ENCODE results near the gene MYB.

The MYB gene

GRCh38 chr6:135215563-135215962 lies 34.5 kb downstream of the MYB start:
- H3K27ac ChIP-seq (ENCODE audit: insufficient read depth, low read length, poor library complexity, severe bottlenecking) = no peak overlapping the region
- no peak overlapping the region for H3K4me3 ChIP-seq (ENCODE audit: insufficient read depth, low read depth, low read length, poor library complexity, severe bottlenecking)
- H3K9me3 ChIP-seq (ENCODE audit: control insufficient read depth, low read length) = no peaks in the 10 kb centered on the region
- H3K36me3 ChIP-seq (ENCODE audit: control insufficient read depth, insufficient read depth, low read length) = no peaks in the 10 kb centered on the region
- DNase-seq = no peak
- H3K4me1 ChIP-seq (ENCODE audit: control insufficient read depth, insufficient read depth, low read length, poor library complexity, severe bottlenecking) = peaks cover 7% of the 10 kb centered on the region
- H3K27me3 ChIP-seq (replicated peaks; ENCODE audit: control insufficient read depth, insufficient read depth, low read length, poor library complexity, severe bottlenecking) = no peaks in the 10 kb centered on the region

GRCh38 chr6:135217663-135218062 lies 36.6 kb downstream of the MYB start:
- H3K27ac ChIP-seq (ENCODE audit: insufficient read depth, low read length, poor library complexity, severe bottlenecking) = no peak overlapping the region
- H3K4me3 ChIP-seq (ENCODE audit: insufficient read depth, low read depth, low read length, poor library complexity, severe bottlenecking) = no peak overlapping the region
- H3K4me1 ChIP-seq (ENCODE audit: control insufficient read depth, insufficient read depth, low read length, poor library complexity, severe bottlenecking) = no peaks in the 10 kb centered on the region
- no peak for DNase-seq
- no peaks in the 10 kb centered on the region for H3K36me3 ChIP-seq (ENCODE audit: control insufficient read depth, insufficient read depth, low read length)
- H3K9me3 ChIP-seq (ENCODE audit: control insufficient read depth, low read length) = no peaks in the 10 kb centered on the region
- no peaks in the 10 kb centered on the region for H3K27me3 ChIP-seq (replicated peaks; ENCODE audit: control insufficient read depth, insufficient read depth, low read length, poor library complexity, severe bottlenecking)

GRCh38 chr6:135219346-135219745 lies 38.2 kb downstream of the MYB start:
- Histone ChIP-seq H3K36me3 (ENCODE audit: control insufficient read depth, insufficient read depth, low read length) (no peaks in the 10 kb centered on the region), H3K27ac (ENCODE audit: insufficient read depth, low read length, poor library complexity, severe bottlenecking) (no peak overlapping the region), H3K9me3 (ENCODE audit: control insufficient read depth, low read length) (no peaks in the 10 kb centered on the region)

GRCh38 chr6:135221042-135221441 lies 39.9 kb downstream of the MYB start:
- Histone ChIP-seq H3K27ac (ENCODE audit: insufficient read depth, low read length, poor library complexity, severe bottlenecking) (no peak overlapping the region), H3K4me3 (ENCODE audit: insufficient read depth, low read depth, low read length, poor library complexity, severe bottlenecking) (no peak overlapping the region), H3K36me3 (ENCODE audit: control insufficient read depth, insufficient read depth, low read length) (no peaks in the 10 kb centered on the region), H3K9me3 (ENCODE audit: control insufficient read depth, low read length) (no peaks in the 10 kb centered on the region), H3K4me1 (ENCODE audit: control insufficient read depth, insufficient read depth, low read length, poor library complexity, severe bottlenecking) (no peaks in the 10 kb centered on the region), H3K27me3 (replicated peaks; ENCODE audit: control insufficient read depth, insufficient read depth, low read length, poor library complexity, severe bottlenecking) (no peaks in the 10 kb centered on the region)
- DNase-seq = no peak

More at GRCh38 chr6:135219346-135219745, 38.2 kb downstream of the MYB start:
- Histone ChIP-seq H3K4me3 (ENCODE audit: insufficient read depth, low read depth, low read length, poor library complexity, severe bottlenecking) (no peak overlapping the region), H3K27me3 (replicated peaks; ENCODE audit: control insufficient read depth, insufficient read depth, low read length, poor library complexity, severe bottlenecking) (no peaks in the 10 kb centered on the region), H3K4me1 (ENCODE audit: control insufficient read depth, insufficient read depth, low read length, poor library complexity, severe bottlenecking) (no peaks in the 10 kb centered on the region)
- no peak for DNase-seq

- H3K4me1 ChIP-seq (ENCODE audit: control insufficient read depth, insufficient read depth, low read length, poor library complexity, severe bottlenecking) = no peaks in the 10 kb centered on the region
- H3K27ac ChIP-seq (ENCODE audit: insufficient read depth, low read length, poor library complexity, severe bottlenecking) = no peak overlapping the region
- H3K9me3 ChIP-seq (ENCODE audit: control insufficient read depth, low read length) = no peaks in the 10 kb centered on the region
- H3K4me3 ChIP-seq (ENCODE audit: insufficient read depth, low read depth, low read length, poor library complexity, severe bottlenecking) = no peak overlapping the region
- DNase-seq = no peak
- H3K27me3 ChIP-seq (replicated peaks; ENCODE audit: control insufficient read depth, insufficient read depth, low read length, poor library complexity, severe bottlenecking) = no peaks in the 10 kb centered on the region
- H3K36me3 ChIP-seq (ENCODE audit: control insufficient read depth, insufficient read depth, low read length) = no peaks in the 10 kb centered on the region
Observed at GRCh38 chr6:135221505-135221904, 40.4 kb downstream of the MYB start.

- Histone ChIP-seq H3K27me3 (replicated peaks; ENCODE audit: control insufficient read depth, insufficient read depth, low read length, poor library complexity, severe bottlenecking) (no peaks in the 10 kb centered on the region), H3K4me1 (ENCODE audit: control insufficient read depth, insufficient read depth, low read length, poor library complexity, severe bottlenecking) (no peaks in the 10 kb centered on the region)
- DNase-seq = no peak
Observed at GRCh38 chr6:135222623-135223022, 41.5 kb downstream of the MYB start.

GRCh38 chr6:135224037-135224647 lies 43.0 kb downstream of the MYB start:
- H3K9me3 ChIP-seq (ENCODE audit: control insufficient read depth, low read length) = no peaks in the 10 kb centered on the region
- H3K27ac ChIP-seq (ENCODE audit: insufficient read depth, low read length, poor library complexity, severe bottlenecking) = peak overlapping the region; percentile 3
- peak overlapping the region; percentile 5 for H3K4me3 ChIP-seq (ENCODE audit: insufficient read depth, low read depth, low read length, poor library complexity, severe bottlenecking)
- no peaks in the 10 kb centered on the region for H3K36me3 ChIP-seq (ENCODE audit: control insufficient read depth, insufficient read depth, low read length)
- no peak for DNase-seq
- no peaks in the 10 kb centered on the region for H3K27me3 ChIP-seq (replicated peaks; ENCODE audit: control insufficient read depth, insufficient read depth, low read length, poor library complexity, severe bottlenecking)
- no peaks in the 10 kb centered on the region for H3K4me1 ChIP-seq (ENCODE audit: control insufficient read depth, insufficient read depth, low read length, poor library complexity, severe bottlenecking)

More at GRCh38 chr6:135222623-135223022, 41.5 kb downstream of the MYB start:
- H3K9me3 ChIP-seq (ENCODE audit: control insufficient read depth, low read length) = no peaks in the 10 kb centered on the region
- H3K4me3 ChIP-seq (ENCODE audit: insufficient read depth, low read depth, low read length, poor library complexity, severe bottlenecking) = no peak overlapping the region
- no peak overlapping the region for H3K27ac ChIP-seq (ENCODE audit: insufficient read depth, low read length, poor library complexity, severe bottlenecking)
- no peaks in the 10 kb centered on the region for H3K36me3 ChIP-seq (ENCODE audit: control insufficient read depth, insufficient read depth, low read length)

- Histone ChIP-seq H3K9me3 (ENCODE audit: control insufficient read depth, low read length) (no peaks in the 10 kb centered on the region), H3K27ac (ENCODE audit: insufficient read depth, low read length, poor library complexity, severe bottlenecking) (no peak overlapping the region), H3K36me3 (ENCODE audit: control insufficient read depth, insufficient read depth, low read length) (no peaks in the 10 kb centered on the region), H3K4me1 (ENCODE audit: control insufficient read depth, insufficient read depth, low read length, poor library complexity, severe bottlenecking) (no peaks in the 10 kb centered on the region), H3K4me3 (ENCODE audit: insufficient read depth, low read depth, low read length, poor library complexity, severe bottlenecking) (no peak overlapping the region), H3K27me3 (replicated peaks; ENCODE audit: control insufficient read depth, insufficient read depth, low read length, poor library complexity, severe bottlenecking) (no peaks in the 10 kb centered on the region)
- no peak for DNase-seq
Observed at GRCh38 chr6:135225911-135226310, 44.8 kb downstream of the MYB start.

GRCh38 chr6:135226537-135226936 lies 45.4 kb downstream of the MYB start:
- Histone ChIP-seq H3K9me3 (ENCODE audit: control insufficient read depth, low read length) (no peaks in the 10 kb centered on the region), H3K4me1 (ENCODE audit: control insufficient read depth, insufficient read depth, low read length, poor library complexity, severe bottlenecking) (no peaks in the 10 kb centered on the region), H3K36me3 (ENCODE audit: control insufficient read depth, insufficient read depth, low read length) (no peaks in the 10 kb centered on the region), H3K4me3 (ENCODE audit: insufficient read depth, low read depth, low read length, poor library complexity, severe bottlenecking) (no peak overlapping the region), H3K27ac (ENCODE audit: insufficient read depth, low read length, poor library complexity, severe bottlenecking) (no peak overlapping the region), H3K27me3 (replicated peaks; ENCODE audit: control insufficient read depth, insufficient read depth, low read length, poor library complexity, severe bottlenecking) (no peaks in the 10 kb centered on the region)
- no peak for DNase-seq

GRCh38 chr6:135227349-135227748 lies 46.2 kb downstream of the MYB start:
- Histone ChIP-seq H3K4me1 (ENCODE audit: control insufficient read depth, insufficient read depth, low read length, poor library complexity, severe bottlenecking) (no peaks in the 10 kb centered on the region), H3K36me3 (ENCODE audit: control insufficient read depth, insufficient read depth, low read length) (no peaks in the 10 kb centered on the region), H3K27me3 (replicated peaks; ENCODE audit: control insufficient read depth, insufficient read depth, low read length, poor library complexity, severe bottlenecking) (no peaks in the 10 kb centered on the region), H3K9me3 (ENCODE audit: control insufficient read depth, low read length) (no peaks in the 10 kb centered on the region), H3K4me3 (ENCODE audit: insufficient read depth, low read depth, low read length, poor library complexity, severe bottlenecking) (no peak overlapping the region), H3K27ac (ENCODE audit: insufficient read depth, low read length, poor library complexity, severe bottlenecking) (no peak overlapping the region)
- no peak for DNase-seq

All from effector memory CD4-positive, alpha-beta T cell (primary cell).